Measurements from ENCODE around the gene HIF3A. TPM values are rescaled to one million over a fixed set of nuclear protein-coding genes. Genes with fewer than 3 reads are reported as not detected.

HIF3A gene
- total and polyA plus RNA-seq, 2 of the 8 experiments (the other 6 are each of a cell fraction or from before 2014, with no cell fraction given): 38.6 to 38.8 TPM

GRCh38 chr19:46372901-46373490 lies 76.2 kb downstream of the HIF3A start (continued):
- TF ChIP-seq, protein P1, sequence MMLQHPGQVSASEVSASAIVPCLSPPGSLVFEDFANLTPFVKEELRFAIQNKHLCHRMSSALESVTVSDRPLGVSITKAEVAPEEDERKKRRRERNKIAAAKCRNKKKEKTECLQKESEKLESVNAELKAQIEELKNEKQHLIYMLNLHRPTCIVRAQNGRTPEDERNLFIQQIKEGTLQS (IDR thresholded peaks at IDR 0.05; ENCODE audit: insufficient read depth, low read depth, low read length): no peak
- TF ChIP-seq SRF (IDR thresholded peaks at IDR 0.05; ENCODE audit: low read depth, low read length) (no peak), HDAC6 (IDR thresholded peaks at IDR 0.05; ENCODE audit: low read depth, low read length) (no peak), RFX5 (IDR thresholded peaks at IDR 0.05; ENCODE audit: borderline replicate concordance, low read depth, low read length) (no peak)
- TF ChIP-seq, protein P2, sequence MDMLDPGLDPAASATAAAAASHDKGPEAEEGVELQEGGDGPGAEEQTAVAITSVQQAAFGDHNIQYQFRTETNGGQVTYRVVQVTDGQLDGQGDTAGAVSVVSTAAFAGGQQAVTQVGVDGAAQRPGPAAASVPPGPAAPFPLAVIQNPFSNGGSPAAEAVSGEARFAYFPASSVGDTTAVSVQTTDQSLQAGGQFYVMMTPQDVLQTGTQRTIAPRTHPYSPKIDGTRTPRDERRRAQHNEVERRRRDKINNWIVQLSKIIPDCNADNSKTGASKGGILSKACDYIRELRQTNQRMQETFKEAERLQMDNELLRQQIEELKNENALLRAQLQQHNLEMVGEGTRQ (IDR thresholded peaks at IDR 0.05; ENCODE audit: low read length): no peak
- TF ChIP-seq, protein P3, sequence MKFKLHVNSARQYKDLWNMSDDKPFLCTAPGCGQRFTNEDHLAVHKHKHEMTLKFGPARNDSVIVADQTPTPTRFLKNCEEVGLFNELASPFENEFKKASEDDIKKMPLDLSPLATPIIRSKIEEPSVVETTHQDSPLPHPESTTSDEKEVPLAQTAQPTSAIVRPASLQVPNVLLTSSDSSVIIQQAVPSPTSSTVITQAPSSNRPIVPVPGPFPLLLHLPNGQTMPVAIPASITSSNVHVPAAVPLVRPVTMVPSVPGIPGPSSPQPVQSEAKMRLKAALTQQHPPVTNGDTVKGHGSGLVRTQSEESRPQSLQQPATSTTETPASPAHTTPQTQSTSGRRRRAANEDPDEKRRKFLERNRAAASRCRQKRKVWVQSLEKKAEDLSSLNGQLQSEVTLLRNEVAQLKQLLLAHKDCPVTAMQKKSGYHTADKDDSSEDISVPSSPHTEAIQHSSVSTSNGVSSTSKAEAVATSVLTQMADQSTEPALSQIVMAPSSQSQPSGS (IDR thresholded peaks at IDR 0.05; ENCODE audit: low read length): no peak

Data from H1 (cell line).